A549 (cell line): Measurements from ENCODE around the gene KCNG2.

Experiments used
- CEBPB ChIP-seq, 2 experiments: fragments of >200 bp in 1 of 2; sonication (Bioruptor Twin) in 1 of 2; formaldehyde crosslinking in 1 of 2; IDR thresholded peaks; 2 replicates each; pipeline ENCODE4 v1.6.1; 2012 to 2016
- CHD2 ChIP-seq: fragments of 150-350 bp; IDR thresholded peaks from 2 replicates; pipeline ENCODE4 v1.6.1; 2014; ENCODE audit warnings: low read length; ENCODE audit not compliant: partially characterized antibody
- CTCF ChIP-seq: fragments of >200 bp; sonication (Bioruptor Twin); formaldehyde crosslinking; IDR thresholded peaks from 3 replicates; pipeline ENCODE4 v1.5.1; 2016
- EP300 ChIP-seq, 2 experiments: fragments of >200 bp; sonication (Bioruptor Twin); formaldehyde crosslinking; IDR thresholded peaks; 2 replicates in 1 of 2; 3 replicates in 1 of 2; pipeline ENCODE4 v1.6.1; 2016 to 2017
- ESRRA ChIP-seq: fragments of 150-350 bp; IDR thresholded peaks from 2 replicates; pipeline ENCODE4 v1.6.1; 2014; ENCODE audit warnings: mild to moderate bottlenecking, low read length, borderline replicate concordance
- FOXS1 ChIP-seq: fragments of 250-450 bp; sonication (Bioruptor Pico); IDR thresholded peaks from 2 replicates; pipeline ENCODE4 v1.5.0; 2020; ENCODE audit warnings: mild to moderate bottlenecking, moderate library complexity
- HDAC2 ChIP-seq: fragments of 200-600 bp; sonication (generic); IDR thresholded peaks from 2 replicates; pipeline ENCODE4 v1.6.1; 2016
- HOXB5 ChIP-seq: fragments of 250-450 bp; sonication (Bioruptor Pico); IDR thresholded peaks from 2 replicates; pipeline ENCODE4 v1.5.0; 2020; ENCODE audit warnings: mild to moderate bottlenecking, moderate library complexity
- KDM1A ChIP-seq: fragments of 200-600 bp; sonication (generic); IDR thresholded peaks from 2 replicates; pipeline ENCODE4 v1.6.1; 2016; ENCODE audit warnings: low read depth, mild to moderate bottlenecking
- POLR2A ChIP-seq: IDR thresholded peaks from 2 replicates; pipeline ENCODE4 v1.6.1; 2012; ENCODE audit warnings: mild to moderate bottlenecking, low read length
- RAD21 ChIP-seq, 2 experiments: fragments of >200 bp in 1 of 2; sonication (Bioruptor Twin) in 1 of 2; formaldehyde crosslinking in 1 of 2; IDR thresholded peaks in 1 of 2; conservative IDR thresholded peaks in 1 of 2; 2 replicates in 1 of 2; 3 replicates in 1 of 2; pipeline ENCODE4 v1.6.1; 2012 to 2018; ENCODE audit warnings: inconsistent platforms in 1 of 2
- RFX5 ChIP-seq: fragments of 450-650 bp; IDR thresholded peaks from 2 replicates; pipeline ENCODE4 v1.7.1; 2014; ENCODE audit warnings: antibody characterized with exemption, mild to moderate bottlenecking, moderate library complexity
- SMC3 ChIP-seq: fragments of >200 bp; sonication (Bioruptor Twin); formaldehyde crosslinking; IDR thresholded peaks from 3 replicates; pipeline ENCODE4 v1.6.1; 2018; ENCODE audit warnings: inconsistent platforms
- USF2 ChIP-seq: fragments of 450-650 bp; IDR thresholded peaks from 2 replicates; pipeline ENCODE4 v1.6.1; 2014; ENCODE audit warnings: antibody characterized with exemption

- TF ChIP-seq POLR2A = no peak
- no peak for TF ChIP-seq KDM1A
- no peak for TF ChIP-seq USF2
- TF ChIP-seq RAD21 (conservative IDR thresholded peaks at IDR 0.05 in 1 of 2, IDR thresholded peaks at IDR 0.05 in 1 of 2) = no peak
- no peak for TF ChIP-seq CEBPB (IDR thresholded peaks at IDR 0.05)
- TF ChIP-seq CTCF = no peak
- TF ChIP-seq RFX5 = no peak
- TF ChIP-seq ESRRA = no peak
- TF ChIP-seq HOXB5 (CRISPR knock-in tag) = no peak
- TF ChIP-seq CHD2 = no peak
- no peak for TF ChIP-seq FOXS1 (CRISPR knock-in tag)
- TF ChIP-seq HDAC2 = no peak
- no peak for TF ChIP-seq EP300 (IDR thresholded peaks at IDR 0.05)
- no peak for TF ChIP-seq SMC3
Measured at GRCh38 chr18:79942211-79942610, 144.5 kb downstream of the KCNG2 start.
